GM12878 (cell line): ENCODE results near the gene RAET1E. TPM values are rescaled to one million over a fixed set of nuclear protein-coding genes. Genes with fewer than 3 reads are reported as not detected.

Source experiments
- ATAC-seq: fragments of 200-7000 bp; cut with Tn5 transposase; 3 replicates; pipeline ENCODE4 v1.9.1; 2020; ENCODE audit warnings: mild to moderate bottlenecking, moderate library complexity
- BruUV-seq: library from RNA; stranded (reverse); fragments of 400-500 nt; replicated peaks from 2 replicates; lab custom pipeline; 2021; lab: Mats Ljungman, UMichigan
- CTCF ChIA-PET: fragments of 300-600 bp; sonication (Branson Sonifier 250); formaldehyde crosslinking; extraction: SDS; loops from one replicate; lab custom pipeline; 2021; ENCODE audit warnings: inconsistent platforms; lab: Yijun Ruan, JAX
- POLR2A ChIA-PET: fragments of 350-600 bp; formaldehyde crosslinking; extraction: SDS; loops from one replicate; lab custom pipeline; 2021; ENCODE audit warnings: inconsistent platforms; lab: Charles Lee
- RAD21 ChIA-PET: fragments of 300-600 bp; sonication (Branson Sonifier 250); formaldehyde crosslinking; loops from one replicate; lab custom pipeline; 2023; ENCODE audit warnings: antibody characterized with exemption; ENCODE audit not compliant: unreplicated experiment; lab: Charles Lee
- SMC1A ChIA-PET: fragments of 300-600 bp; sonication (Branson Sonifier 250); formaldehyde crosslinking; loops from one replicate; lab custom pipeline; 2023; ENCODE audit not compliant: unreplicated experiment, uncharacterized antibody; lab: Charles Lee
- DNase-seq: peaks from one replicate; pipeline ENCODE4 v3.0.0-alpha.2; 2011; ENCODE audit warnings: low read depth, low spot score
- FAIRE-seq: peaks from 3 replicates; lab custom pipeline; 2011; peaks lifted over from hg19 to GRCh38; lab: Jason Lieb, UNC
- H2AFZ ChIP-seq: 2 replicates; pipeline ENCODE4 v1.6.0; 2011; ENCODE audit warnings: low read depth, low read length, control low read depth; ENCODE audit not compliant: control insufficient read depth
- H3K27ac ChIP-seq: 2 replicates; pipeline ENCODE4 v1.5.1; 2011; ENCODE audit warnings: control low read depth; ENCODE audit not compliant: control insufficient read depth, insufficient read depth
- H3K27me3 ChIP-seq, 2 experiments: replicated peaks in 1 of 2; 2 replicates each; pipeline versions ENCODE4 v1.6.0 to v1.6.1; 2011; ENCODE audit warnings: low read length in 1 of 2; ENCODE audit not compliant: control insufficient read depth in 2 of 2, insufficient read depth in 2 of 2
- H3K36me3 ChIP-seq, 2 experiments: 2 replicates each; pipeline ENCODE4 v1.5.1; 2011; ENCODE audit warnings: low read length in 1 of 2; ENCODE audit not compliant: control insufficient read depth in 2 of 2, insufficient read depth in 2 of 2
- H3K4me1 ChIP-seq: 2 replicates; pipeline ENCODE4 v1.6.1; 2011; ENCODE audit warnings: mild to moderate bottlenecking, low read length, moderate library complexity, mixed read lengths; ENCODE audit not compliant: control insufficient read depth, insufficient read depth
- H3K4me2 ChIP-seq: 2 replicates; pipeline ENCODE4 v1.6.0; 2011; ENCODE audit warnings: control low read depth; ENCODE audit not compliant: control insufficient read depth, insufficient read depth
- H3K4me3 ChIP-seq: fragments of 200-600 bp; sonication (generic); 2 replicates; pipeline ENCODE4 v1.5.1; 2016
- H3K79me2 ChIP-seq: 2 replicates; pipeline ENCODE4 v1.6.0; 2011; ENCODE audit warnings: low read length; ENCODE audit not compliant: control insufficient read depth, insufficient read depth
- H3K9ac ChIP-seq: 2 replicates; pipeline ENCODE4 v1.8.0; 2011; ENCODE audit warnings: low read length, control low read depth, mixed read lengths; ENCODE audit not compliant: control insufficient read depth, insufficient read depth
- H3K9me3 ChIP-seq: replicated peaks from 3 replicates; pipeline ENCODE4 v1.5.1; 2011; ENCODE audit warnings: mild to moderate bottlenecking, low read length; ENCODE audit not compliant: control insufficient read depth, insufficient read depth
- H4K20me1 ChIP-seq: 2 replicates; pipeline ENCODE4 v1.6.0; 2011; ENCODE audit not compliant: control insufficient read depth, insufficient read depth
- ATF3 ChIP-seq: IDR thresholded peaks from 2 replicates; pipeline ENCODE4 v1.6.1; 2011; ENCODE audit warnings: low read depth, mild to moderate bottlenecking, low read length, moderate library complexity, borderline replicate concordance; ENCODE audit errors: extremely low read depth
- ESRRA ChIP-seq: IDR thresholded peaks from 2 replicates; pipeline ENCODE4 v1.6.1; 2012; ENCODE audit warnings: mild to moderate bottlenecking, low read length, improper control_type of control experiment
- ETV6 ChIP-seq, 2 experiments: fragments of 450-650 bp in 1 of 2; IDR thresholded peaks in 1 of 2; conservative IDR thresholded peaks in 1 of 2; 2 replicates each; pipeline ENCODE4 v1.6.1; 2014; ENCODE audit warnings: antibody characterized with exemption in 1 of 2, borderline replicate concordance in 1 of 2, low read depth in 1 of 2, mild to moderate bottlenecking in 1 of 2, moderate library complexity in 1 of 2
- EZH2 ChIP-seq: IDR thresholded peaks from 2 replicates; pipeline ENCODE4 v1.6.1; 2012; ENCODE audit warnings: low read depth, mild to moderate bottlenecking, control low read depth, inconsistent platforms, low read length, borderline replicate concordance; ENCODE audit not compliant: control insufficient read depth
- HDAC6 ChIP-seq: fragments of 200-600 bp; sonication (generic); IDR thresholded peaks from one replicate; pipeline ENCODE4 v1.8.0; 2017; ENCODE audit warnings: antibody characterized with exemption; ENCODE audit not compliant: unreplicated experiment
- JUND ChIP-seq: IDR thresholded peaks from 2 replicates; pipeline ENCODE4 v1.6.1; 2012; ENCODE audit warnings: low read depth, mild to moderate bottlenecking, low read length, improper control_type of control experiment, moderate library complexity
- MYC ChIP-seq: IDR thresholded peaks from 2 replicates; pipeline ENCODE4 v1.6.1; 2011; ENCODE audit warnings: mild to moderate bottlenecking, low read length, moderate library complexity, inconsistent platforms; ENCODE audit not compliant: insufficient read depth, insufficient replicate concordance, insufficient read length, severe bottlenecking
- NBN ChIP-seq: fragments of 450-650 bp; IDR thresholded peaks from 2 replicates; pipeline ENCODE4 v1.6.1; 2016
- PAX5 ChIP-seq: IDR thresholded peaks from 2 replicates; pipeline ENCODE4 v1.6.1; 2011; ENCODE audit warnings: low read depth, low read length, borderline replicate concordance
- PBX3 ChIP-seq: IDR thresholded peaks from 2 replicates; pipeline ENCODE4 v1.6.1; 2011; ENCODE audit warnings: mild to moderate bottlenecking, low read depth, low read length, moderate library complexity; ENCODE audit not compliant: insufficient replicate concordance
- POLR2A ChIP-seq: IDR thresholded peaks from 2 replicates; pipeline ENCODE4 v1.6.1; 2011; ENCODE audit warnings: low read depth, mild to moderate bottlenecking, low read length
- RAD51 ChIP-seq: fragments of 450-650 bp; IDR thresholded peaks from 2 replicates; pipeline ENCODE4 v1.6.1; 2016; ENCODE audit warnings: moderate library complexity, mild to moderate bottlenecking, inconsistent platforms
- SMC3 ChIP-seq: IDR thresholded peaks from 2 replicates; pipeline ENCODE4 v1.6.1; 2011; ENCODE audit warnings: low read length, improper control_type of control experiment, borderline replicate concordance
- TBL1XR1 ChIP-seq: IDR thresholded peaks from 2 replicates; pipeline ENCODE4 v1.6.1; 2012; ENCODE audit warnings: low read depth, low read length, improper control_type of control experiment
- TCF12 ChIP-seq: IDR thresholded peaks from 2 replicates; pipeline ENCODE4 v1.6.1; 2011; ENCODE audit warnings: low read depth, mild to moderate bottlenecking, low read length
- USF1 ChIP-seq: IDR thresholded peaks from 2 replicates; pipeline ENCODE4 v1.6.1; 2011; ENCODE audit warnings: borderline replicate concordance, low read depth, mild to moderate bottlenecking, moderate library complexity, mixed read lengths, low read length; ENCODE audit not compliant: insufficient read depth; ENCODE audit errors: extremely low read length
- WGBS: methylation state at CpG from one replicate; pipeline ENCODE4 v1.1.6; 2016; ENCODE audit warnings: low lambda C conversion rate; ENCODE audit not compliant: insufficient replicate concordance, insufficient coverage; ENCODE audit errors: missing lambda C conversion rate; 5-methylcytosine and 5-hydroxymethylcytosine counted together
- in situ Hi-C: fragments of 300-500 bp; cut with MboI; formaldehyde crosslinking; loops from 9 replicates; pipeline ENCODE4 v1.14.3; 2018; ENCODE audit warnings: mixed read lengths
- intact Hi-C: fragments of 100-400 bp; cut with micrococcal nuclease; formaldehyde crosslinking; loops from one replicate; pipeline ENCODE4 v1.14.2; 2022; ENCODE audit not compliant: unreplicated experiment
- polyA plus RNA-seq, 11 experiments: library from polyadenylated mRNA; depleted of rRNA in 4 of 11; unstranded in 6 of 11; stranded (reverse) in 5 of 11; fragments of >200 nt; fragmentation: Nextera tagmentation in 4 of 11; fragmentation: Illumina TruSeq in 1 of 11; extraction: Ambion mirVana in 4 of 11; extraction: Trizol in 1 of 11; gene quantifications; 1 replicate in 1 of 11; 2 replicates in 10 of 11; pipeline versions ENCODE4 v1.2.1 to v1.2.3, GENCODE V29; 2011 to 2016; ENCODE audit warnings: inconsistent platforms in 2 of 11, missing spikeins in 2 of 11, low read depth in 1 of 11
- total RNA-seq, 4 experiments: library from RNA; depleted of rRNA in 3 of 4; stranded (reverse); fragments of >200 nt in 3 of 4; fragmentation: Illumina TruSeq in 1 of 4; extraction: Trizol in 1 of 4; gene quantifications; 2 replicates each; pipeline versions ENCODE4 v1.2.1 to v1.2.3, GENCODE V29; 2013 to 2021

The RAET1E gene
- total and polyA plus RNA-seq, 10 of the 15 experiments (the other 5 are each of a cell fraction or from before 2014, with no cell fraction given) = not detected

- no peak for TF ChIP-seq ETV6 (conservative IDR thresholded peaks at IDR 0.05 in 1 of 2, IDR thresholded peaks at IDR 0.05 in 1 of 2; ENCODE audit: borderline replicate concordance in 1 of 2, low read depth in 1 of 2)
- TF ChIP-seq POLR2A = no peak
- TF ChIP-seq NBN = no peak
Observed at GRCh38 chr6:149906405-149906804, 8.5 kb upstream of the RAET1E start (continued).

DNA sequence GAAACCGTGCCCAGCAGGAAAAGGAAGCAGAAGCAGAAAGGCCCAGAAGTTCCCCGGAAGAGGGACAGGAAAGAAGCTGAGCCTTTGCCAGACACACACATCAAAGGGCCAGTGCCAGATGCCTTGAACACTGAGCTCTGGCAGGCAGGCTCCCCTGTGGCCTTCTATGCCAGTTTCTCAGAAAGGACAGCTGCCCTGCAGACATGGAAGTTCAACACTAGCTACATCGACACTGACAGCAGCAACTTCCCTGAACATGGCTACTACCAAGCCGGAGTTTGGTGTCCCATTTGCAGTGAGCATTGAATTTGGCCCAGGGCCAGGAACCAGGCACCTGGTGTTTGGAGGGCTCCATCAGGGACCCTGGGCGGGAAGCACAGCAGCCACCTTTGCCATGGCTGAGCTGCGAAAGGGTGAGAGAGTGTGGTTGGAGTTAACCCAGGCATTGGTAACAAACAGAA lies 8.0 kb upstream of the RAET1E start:
- H4K20me1 ChIP-seq = no peaks in the 10 kb centered on the region
- CTCF ChIA-PET = interaction anchor here (1.0 kb wide), 1 partner anchor 70 kb away, joined by 3 read pairs; no protein-coding TSS in a partner anchor
- H3K9me3 ChIP-seq = peaks cover 3% of the 10 kb centered on the region; the same call in 1 of the 3 replicates
- RAD21 ChIA-PET = no interaction called here
- FAIRE-seq (no peak), DNase-seq (no peak), ATAC-seq (no peak)
- no peak overlapping the region for H3K9ac ChIP-seq
- intact Hi-C loops (no loop called here), in situ Hi-C loops (no loop called here)
- H3K4me3 ChIP-seq = no peak overlapping the region
- H2AFZ ChIP-seq = no peak overlapping the region
- H3K79me2 ChIP-seq = no peaks in the 10 kb centered on the region
- H3K36me3 ChIP-seq = no peaks in the 10 kb centered on the region
- 51% methylated on average over 6 of the region's 6 CpGs for WGBS
- H3K4me2 ChIP-seq = no peak overlapping the region
- no peak overlapping the region for H3K27ac ChIP-seq
- peaks cover 2 to 6% of the 10 kb centered on the region in 2 experiments; a peak in 2 of 4 replicates for H3K27me3 ChIP-seq
- no peaks in the 10 kb centered on the region for H3K4me1 ChIP-seq
- SMC1A ChIA-PET = interaction anchor here (1.4 kb wide), 1 partner anchor 86 kb away, joined by 3 read pairs; no protein-coding TSS in a partner anchor
- TF ChIP-seq ATF3 (no peak), JUND (no peak), PAX5 (no peak), HDAC6 (no peak), TCF12 (no peak), USF1 (no peak), SMC3 (no peak), PBX3 (no peak), RAD51 (no peak), EZH2 (no peak), MYC (no peak), ESRRA (no peak), TBL1XR1 (no peak)
- POLR2A ChIA-PET = no interaction called here
- no TSS peak for BruUV-seq
